Prostate gland (tissue), 2 donors: ENCODE data around the gene KCNQ5.

Source experiments
- POLR2A ChIP-seq: fragments of 450-650 bp; IDR thresholded peaks from one replicate; pipeline ENCODE4 v1.6.1; 2016; ENCODE audit warnings: antibody characterized with exemption, mild to moderate bottlenecking
- POLR2AphosphoS5 ChIP-seq: sonication (generic); formaldehyde crosslinking; IDR thresholded peaks from one replicate; pipeline ENCODE4 v1.6.1; 2017; ENCODE audit warnings: antibody characterized with exemption
- TF ChIP-seq, protein P1 (sequence below), 4 experiments: fragments of 200-600 bp in 2 of 4; fragments of 450-650 bp in 2 of 4; sonication (generic) in 2 of 4; IDR thresholded peaks; 1 replicate in 3 of 4; 2 replicates in 1 of 4; pipeline ENCODE4 v1.5.1; 2016 to 2019; ENCODE audit warnings: antibody characterized with exemption in 4 of 4, mild to moderate bottlenecking in 2 of 4, moderate library complexity in 2 of 4

DNA sequence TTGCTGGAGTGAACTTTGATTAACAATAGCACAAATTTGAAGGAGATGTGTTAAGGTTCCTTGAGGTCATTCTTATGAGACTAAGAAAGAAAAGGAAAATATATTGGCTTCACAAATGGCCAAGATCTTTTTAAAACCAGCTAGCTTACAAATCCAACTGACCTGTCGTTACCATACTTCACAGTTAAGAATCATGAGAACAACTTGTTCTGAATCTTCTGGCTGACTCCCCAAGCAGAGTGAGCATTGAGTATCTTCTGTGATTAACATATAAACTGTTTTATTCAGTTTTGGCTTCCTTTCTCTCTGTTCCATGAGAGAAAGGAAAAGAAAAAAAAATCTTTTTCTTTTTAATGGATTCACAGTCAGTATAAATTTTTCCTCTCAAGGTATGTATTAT lies 326.3 kb downstream of the KCNQ5 start:
- TF ChIP-seq POLR2A (no peak), POLR2AphosphoS5 (peak; percentile 20)
- TF ChIP-seq, protein P1, sequence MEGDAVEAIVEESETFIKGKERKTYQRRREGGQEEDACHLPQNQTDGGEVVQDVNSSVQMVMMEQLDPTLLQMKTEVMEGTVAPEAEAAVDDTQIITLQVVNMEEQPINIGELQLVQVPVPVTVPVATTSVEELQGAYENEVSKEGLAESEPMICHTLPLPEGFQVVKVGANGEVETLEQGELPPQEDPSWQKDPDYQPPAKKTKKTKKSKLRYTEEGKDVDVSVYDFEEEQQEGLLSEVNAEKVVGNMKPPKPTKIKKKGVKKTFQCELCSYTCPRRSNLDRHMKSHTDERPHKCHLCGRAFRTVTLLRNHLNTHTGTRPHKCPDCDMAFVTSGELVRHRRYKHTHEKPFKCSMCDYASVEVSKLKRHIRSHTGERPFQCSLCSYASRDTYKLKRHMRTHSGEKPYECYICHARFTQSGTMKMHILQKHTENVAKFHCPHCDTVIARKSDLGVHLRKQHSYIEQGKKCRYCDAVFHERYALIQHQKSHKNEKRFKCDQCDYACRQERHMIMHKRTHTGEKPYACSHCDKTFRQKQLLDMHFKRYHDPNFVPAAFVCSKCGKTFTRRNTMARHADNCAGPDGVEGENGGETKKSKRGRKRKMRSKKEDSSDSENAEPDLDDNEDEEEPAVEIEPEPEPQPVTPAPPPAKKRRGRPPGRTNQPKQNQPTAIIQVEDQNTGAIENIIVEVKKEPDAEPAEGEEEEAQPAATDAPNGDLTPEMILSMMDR (IDR thresholded peaks at IDR 0.05), result no peak
